Stimulated activated CD8-positive, alpha-beta memory T cell treated with anti-CD3 and anti-CD28 coated beads, Interleukin-4, amount 100 ng/mL, for 24 hours (primary cell): ENCODE measurements around the gene MFSD2B.
"Not testable (repeated sequence)": the region's sequence is repeated elsewhere in the genome, so short reads cannot be mapped to it uniquely, and the experiment has no call there.

ENCODE experiments used
- DNase-seq: peaks from one replicate; pipeline ENCODE4 v3.0.0-alpha.2; 2020; ENCODE audit warnings: low read depth

MFSD2B gene

DNA sequence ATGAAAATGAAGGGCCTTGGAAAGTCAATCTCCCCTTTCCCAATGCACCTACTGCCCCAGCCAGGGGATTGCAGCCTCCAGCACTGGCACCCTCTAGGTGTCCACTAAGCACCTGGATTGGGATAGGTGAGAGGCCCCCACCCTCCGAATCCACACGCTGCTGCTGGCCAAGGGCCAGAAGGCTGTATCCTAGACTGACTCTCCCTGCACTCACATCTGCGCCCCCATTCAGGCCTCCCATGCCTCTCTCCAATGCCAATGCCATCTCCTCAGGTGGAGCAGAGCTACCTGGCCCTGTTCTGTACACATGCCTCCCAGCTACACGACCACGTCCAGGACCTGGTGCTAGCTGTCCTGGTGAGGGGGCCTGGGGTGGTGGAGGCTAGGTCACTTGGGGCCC lies 9.8 kb downstream of the MFSD2B start:
- DNase-seq = no peak

DNA sequence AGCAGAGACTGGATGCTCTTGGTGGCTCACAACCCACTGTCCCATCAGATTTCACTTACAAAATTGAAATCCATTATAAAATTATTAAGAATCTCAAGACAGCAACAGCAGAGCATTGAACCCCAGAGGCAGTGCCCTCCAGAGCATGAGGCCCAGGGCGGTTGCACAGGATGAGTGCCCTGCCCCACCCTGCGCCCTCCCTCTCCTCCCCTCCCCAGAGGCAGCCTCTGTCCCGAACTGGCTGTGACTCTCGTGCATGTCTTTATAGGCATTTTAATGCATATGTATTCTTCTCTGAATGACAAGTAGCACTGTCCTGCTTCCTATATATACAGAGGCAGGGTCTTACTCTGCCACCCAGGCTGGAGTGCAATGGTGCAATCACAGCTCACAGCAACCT lies 10.4 kb downstream of the MFSD2B start:
- no peak for DNase-seq

- no peak for DNase-seq
Observed at GRCh38 chr2:24021122-24021998, 11.5 kb downstream of the MFSD2B start.

DNA sequence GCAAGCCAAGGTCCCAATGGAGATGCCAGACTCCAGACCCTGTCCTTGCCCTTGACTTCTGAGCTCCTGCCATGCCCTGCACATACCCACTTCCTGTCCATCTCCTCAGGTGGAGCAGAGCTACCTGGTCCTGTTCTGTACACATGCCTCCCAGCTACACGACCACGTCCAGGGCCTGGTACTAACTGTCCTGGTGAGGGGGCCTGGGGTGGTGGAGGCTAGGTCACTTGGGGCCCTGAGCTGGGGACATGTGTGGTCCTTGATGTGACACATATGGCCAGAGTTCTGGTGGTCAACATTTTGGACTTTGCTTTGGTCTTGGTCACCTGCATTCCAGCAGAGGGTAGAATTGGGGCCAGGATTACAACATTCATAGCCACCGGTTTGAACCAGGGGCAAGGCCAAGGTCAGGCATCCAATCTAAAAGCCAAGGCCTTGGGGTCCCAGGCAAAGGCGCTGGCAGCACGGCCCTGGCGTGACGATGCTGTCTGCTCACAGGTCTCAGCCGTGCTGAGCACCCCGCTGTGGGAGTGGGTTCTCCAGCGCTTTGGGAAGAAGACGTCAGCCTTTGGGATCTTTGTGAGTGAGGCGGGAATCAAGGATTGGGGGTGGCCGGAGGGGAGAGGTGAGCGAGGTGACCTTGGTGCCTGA lies 12.6 kb downstream of the MFSD2B start:
- DNase-seq = no peak

DNA sequence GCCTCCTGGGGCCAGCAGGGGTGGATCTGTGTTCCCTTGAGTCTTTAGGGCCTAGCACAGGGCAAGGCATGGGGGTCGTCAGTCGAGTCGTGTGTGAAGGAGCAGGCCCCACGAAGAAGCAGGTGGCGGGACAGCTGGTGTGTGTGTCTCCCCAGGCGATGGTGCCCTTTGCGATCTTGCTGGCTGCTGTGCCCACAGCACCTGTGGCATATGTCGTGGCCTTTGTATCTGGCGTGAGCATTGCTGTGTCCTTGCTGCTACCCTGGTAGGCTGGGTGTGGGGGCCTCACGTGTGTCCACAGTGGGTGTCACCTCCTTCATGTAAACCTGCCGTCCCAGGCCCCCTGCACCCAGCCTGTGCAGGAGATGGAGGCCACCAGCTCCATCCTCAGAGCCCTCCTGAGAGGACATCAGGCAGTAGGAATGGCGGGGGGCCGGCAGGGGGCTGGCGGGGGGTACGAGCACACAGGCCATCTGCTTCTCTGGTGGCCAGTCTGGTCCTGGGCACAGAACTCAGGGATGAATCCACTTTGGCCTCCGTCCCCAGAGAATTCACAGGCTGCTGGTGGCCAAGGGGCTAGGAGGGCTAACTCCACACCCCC lies 13.2 kb downstream of the MFSD2B start:
- DNase-seq = no peak

- DNase-seq = no peak
Observed at GRCh38 chr2:24024018-24024417, 14.1 kb downstream of the MFSD2B start.

DNA sequence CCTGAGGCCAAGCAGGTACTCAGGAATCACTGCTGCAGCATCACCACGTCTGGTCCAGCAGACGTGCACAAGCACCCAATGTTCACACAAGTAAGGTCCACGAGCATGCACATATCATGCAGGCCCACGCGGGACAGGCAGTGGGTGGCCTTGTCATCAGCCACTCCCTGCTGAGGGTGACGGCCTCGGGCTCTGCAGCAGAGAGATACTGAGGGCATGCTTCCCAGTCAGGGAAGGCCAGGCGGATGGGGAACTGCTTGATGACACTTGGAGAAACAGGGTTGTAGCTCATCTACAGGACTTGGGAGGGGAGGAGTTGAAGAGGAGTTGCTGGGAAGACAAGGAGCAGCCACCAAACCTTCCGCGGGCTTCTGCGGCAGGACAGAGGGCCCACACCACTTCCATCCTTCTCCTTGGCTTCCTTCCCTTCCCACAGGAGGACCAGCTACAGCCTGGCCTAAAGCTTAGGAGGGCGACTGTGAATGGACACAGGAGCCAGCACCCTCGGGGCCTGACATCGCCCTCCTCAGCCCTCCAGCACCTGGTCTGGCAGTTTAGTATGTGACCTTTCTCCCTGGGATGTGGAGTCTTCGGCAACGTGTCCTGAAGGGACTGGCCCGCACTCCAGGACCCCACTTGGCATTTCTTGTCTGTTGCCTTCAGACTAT lies 15.2 kb downstream of the MFSD2B start:
- no peak for DNase-seq

GRCh38 chr2:24026233-24026632 lies 16.3 kb downstream of the MFSD2B start:
- DNase-seq = no peak

DNA sequence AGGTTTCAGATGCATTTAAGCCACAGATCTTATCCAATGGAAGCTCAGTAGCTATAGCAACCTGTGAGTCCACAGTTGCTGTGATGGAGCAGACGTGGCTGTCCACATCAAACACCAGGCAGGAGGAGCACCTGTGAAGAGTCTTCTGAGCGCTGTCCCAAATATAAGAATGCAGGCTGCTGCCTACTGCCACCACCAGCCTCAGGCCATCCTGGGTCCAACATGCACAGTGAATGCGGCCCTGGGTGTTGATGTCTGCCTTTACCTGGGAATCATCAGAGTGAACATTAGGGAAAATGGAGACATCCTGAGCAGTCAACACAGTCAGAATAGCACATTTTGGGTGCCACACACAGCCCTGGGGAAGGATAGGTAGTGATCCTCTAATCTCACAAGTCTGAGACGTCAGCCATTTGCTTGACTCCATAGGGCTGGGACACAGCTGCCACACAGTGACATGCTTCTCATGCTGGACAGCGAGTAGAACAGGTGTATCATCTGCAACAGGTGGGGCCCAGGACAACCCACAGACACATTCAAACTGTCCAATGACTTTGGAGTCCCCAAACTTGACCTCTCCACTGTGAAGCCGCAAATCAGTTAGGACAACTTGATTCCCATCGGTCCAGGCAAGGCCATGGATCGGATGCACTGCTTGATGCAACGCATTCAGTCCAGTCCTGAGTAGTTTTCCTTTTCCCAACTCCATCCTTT lies 29.1 kb downstream of the MFSD2B start:
- DNase-seq = no peak

GRCh38 chr2:24040511-24040910 lies 30.6 kb downstream of the MFSD2B start:
- no peak for DNase-seq

DNA sequence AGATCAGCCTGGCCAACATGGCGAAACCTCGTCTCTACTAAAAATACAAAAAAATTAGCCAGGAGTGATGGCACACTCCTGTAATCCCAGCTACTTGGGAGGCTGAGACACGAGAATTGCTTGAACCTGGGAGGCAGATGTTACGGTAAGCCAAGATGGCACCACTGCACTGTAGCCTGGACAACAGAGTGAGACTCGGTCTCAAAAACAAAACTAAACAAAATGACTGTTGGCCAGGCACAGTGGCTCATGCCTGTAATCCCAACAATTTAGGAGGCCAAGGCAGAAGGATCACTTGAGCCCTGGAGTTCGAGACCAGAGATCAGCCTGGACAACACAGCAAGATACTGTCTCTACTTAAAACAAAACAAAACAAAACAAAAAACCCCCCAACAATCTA lies 33.2 kb downstream of the MFSD2B start:
- DNase-seq = not testable (repeated sequence)

DNA sequence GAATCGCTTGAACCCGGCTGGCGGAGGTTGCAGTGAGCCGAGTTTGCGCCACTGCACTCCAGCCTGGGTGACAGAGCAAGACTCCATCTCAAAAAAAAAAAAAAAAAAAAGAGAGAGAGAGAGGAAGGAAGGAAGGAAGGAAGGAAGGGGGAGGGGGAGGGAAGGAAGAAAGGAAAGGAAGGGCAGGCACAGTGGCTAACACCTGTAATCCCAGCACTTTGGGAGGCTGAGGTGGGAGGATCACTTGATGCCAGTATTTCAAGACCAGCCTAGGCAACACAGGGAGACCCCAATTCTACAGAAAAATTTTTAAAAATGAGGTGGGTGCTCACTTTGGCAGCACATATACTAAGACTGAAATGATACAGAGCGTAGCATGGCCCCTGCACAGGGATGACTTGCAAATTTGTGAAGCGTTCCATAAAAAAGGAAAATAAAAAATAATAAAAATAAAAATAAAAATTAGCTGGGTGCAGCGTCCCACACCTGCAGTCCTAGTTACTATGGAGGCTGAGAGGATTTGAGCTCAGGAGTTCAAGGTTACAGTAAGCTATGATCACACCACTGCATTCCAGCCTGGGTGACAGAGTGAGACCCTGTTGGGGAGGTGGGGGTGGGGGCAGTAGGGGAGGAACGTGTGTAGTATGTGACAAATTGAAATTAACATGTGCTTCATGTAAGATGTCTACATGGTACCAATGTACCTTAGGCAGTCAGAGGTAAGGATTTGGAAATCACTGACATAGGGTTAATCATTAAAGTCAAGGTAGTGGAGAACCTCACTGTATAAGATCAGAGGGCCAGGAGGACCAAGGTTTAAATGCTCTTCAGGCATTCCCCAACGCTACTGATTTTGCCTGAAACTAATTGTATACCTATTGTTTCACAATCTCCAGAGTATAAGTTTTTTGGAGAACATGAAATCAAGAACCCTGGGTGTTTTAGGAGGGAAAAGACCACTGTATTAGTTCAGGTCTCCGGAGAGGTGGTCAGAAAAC lies 35.9 kb downstream of the MFSD2B start:
- no peak for DNase-seq

DNA sequence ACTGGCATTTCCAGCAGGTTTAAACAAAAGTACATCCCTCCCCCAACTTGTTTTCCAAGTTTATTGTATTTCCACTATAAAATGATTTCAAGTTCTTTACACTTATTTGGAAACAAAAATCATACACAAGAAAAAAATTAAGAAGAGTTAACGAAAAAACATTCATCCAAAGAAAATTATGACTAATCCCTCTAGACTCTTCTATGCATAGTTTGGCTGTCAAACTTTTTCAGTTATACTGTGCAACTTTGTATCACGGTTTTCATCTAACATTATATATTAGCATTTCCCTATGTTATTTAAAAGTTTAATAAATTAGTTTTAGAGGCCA lies 36.7 kb downstream of the MFSD2B start:
- no peak for DNase-seq

DNA sequence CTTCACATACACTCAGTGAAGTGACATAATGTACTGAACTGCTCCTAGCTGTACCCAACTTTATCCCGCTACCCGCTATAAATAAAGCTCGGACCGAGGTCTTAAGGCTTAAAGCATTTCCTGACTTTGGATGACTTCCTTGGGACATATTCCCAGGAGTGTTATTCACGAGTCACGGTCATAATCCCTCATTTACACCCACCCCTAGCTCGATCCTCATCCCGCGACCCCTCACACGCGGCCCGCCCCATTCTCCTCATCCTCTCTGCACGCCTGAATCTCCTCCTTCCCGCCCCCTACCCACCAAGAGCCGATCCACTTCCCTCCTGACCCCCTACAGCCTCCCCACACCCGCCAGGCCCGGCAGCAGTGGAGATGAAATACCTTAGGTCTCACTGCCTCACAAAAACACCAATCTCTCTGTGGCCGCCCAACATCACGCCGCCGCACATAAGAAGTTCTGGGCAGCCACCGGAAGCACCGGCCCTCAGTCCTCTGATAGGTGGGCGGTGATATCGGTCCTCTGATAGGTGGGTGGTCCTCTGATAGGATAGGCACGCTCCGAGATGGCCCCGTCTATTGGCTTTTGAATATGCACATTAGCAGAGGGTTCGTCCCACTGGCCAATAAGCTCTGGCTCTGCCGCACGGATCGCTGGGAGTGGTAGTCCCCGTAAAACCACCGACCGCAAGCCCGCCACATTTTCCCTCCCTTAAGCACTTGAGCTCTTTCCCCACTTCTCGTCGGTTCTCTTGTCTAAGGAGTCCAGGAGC lies 37.2 kb downstream of the MFSD2B start, which contains the start of gene WDCP:
Gene WDCP (minus strand): TSS at position 462 of the 773 bp plus-strand sequence. CDS start 7,897 bp downstream, outside the sequence.
- peak; percentile 86 for DNase-seq

- no peak for DNase-seq
Observed at GRCh38 chr2:24047703-24048033, 37.8 kb downstream of the MFSD2B start.

DNA sequence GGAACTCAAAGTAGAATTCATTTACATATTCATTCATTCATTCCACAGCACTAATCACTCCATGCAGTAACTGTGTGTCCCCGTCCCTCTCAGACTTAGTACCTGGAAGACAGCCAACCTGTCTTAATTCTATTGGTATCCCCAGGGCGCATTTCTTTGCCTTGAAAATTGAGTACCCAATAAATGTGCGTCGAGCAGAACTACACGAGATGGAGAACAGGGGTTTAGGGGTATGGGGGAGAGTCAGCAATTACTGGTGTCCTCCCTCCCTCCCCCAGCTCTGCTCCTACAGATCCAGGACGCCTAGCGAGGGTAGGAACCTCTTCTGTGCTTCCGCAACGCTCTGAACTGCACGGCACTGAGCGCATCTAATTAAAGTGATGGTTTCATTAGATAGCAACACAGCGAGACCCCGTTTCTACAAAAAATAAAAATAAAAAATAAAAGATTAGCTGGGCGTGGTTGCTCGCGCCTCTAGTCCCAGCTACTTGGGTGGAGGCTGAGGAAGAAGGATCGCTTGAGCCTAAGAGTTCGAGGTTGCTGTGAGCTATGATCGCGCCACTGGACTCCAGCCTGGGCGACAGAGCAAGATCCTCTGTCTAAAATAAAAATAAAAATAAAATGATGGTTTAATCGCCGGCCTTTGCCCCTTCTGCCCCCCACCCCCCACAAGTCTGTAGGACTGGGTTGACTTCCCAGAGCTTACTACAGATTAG lies 39.0 kb downstream of the MFSD2B start:
- DNase-seq = no peak

- peak; percentile 52 for DNase-seq
Observed at GRCh38 chr2:24049485-24050021, 39.7 kb downstream of the MFSD2B start, which contains the start of gene FKBP1B. TSS of gene FKBP1B (plus strand) at chr2:24049741. CDS start at chr2:24049850, 109 bp downstream.

DNA sequence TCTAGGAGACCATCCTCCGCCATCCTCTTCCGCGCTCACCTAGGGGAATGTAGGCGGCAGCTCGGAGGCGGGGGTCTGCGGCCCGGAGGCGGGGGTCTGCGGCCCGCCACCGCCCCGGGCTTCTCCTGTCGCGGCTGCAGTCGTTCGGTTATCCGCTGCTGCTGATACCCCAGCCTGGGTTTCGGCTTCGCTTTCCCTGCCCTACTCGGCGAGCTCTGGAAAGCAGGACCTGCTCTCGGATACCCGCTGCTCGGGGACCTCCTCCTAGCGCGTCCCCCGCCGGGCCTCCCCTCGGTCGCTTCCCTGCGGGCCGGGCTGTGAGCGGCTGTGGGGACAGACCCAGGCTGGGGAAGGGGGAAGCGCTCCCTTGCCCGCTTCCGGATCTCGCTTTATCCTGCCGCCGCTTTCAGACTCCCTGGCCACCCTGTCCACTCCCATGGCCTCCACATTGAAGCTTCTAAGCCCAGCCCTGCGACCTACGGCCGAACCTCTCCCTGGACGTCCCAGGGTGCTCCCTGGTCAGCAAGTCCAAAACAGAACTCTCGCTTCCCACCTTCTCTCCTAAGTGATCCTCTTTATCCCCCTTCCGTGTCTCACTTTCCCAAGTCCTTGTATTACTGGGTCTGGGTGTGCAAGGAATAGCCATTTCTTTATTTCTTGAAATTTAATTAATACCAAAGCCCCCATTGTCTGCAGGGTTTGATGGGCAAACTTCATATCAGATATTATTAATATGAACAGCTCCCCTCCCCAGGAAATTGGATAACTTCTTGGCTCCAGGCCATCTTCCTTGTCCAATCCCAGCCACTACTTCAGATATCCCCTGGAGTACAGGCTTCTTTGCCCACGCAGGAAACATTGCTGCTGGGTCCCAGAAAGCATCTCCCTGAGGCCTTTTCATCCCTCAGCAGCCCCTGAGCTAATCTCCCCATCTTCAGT lies 40.4 kb downstream of the MFSD2B start:
- DNase-seq = no peak
